SK-N-SH treated with all-trans-retinoic acid at 6 μM for 48 hours (cell line): ENCODE measurements around the gene CLEC4F.

ENCODE experiments used
- BACH2 ChIP-seq: fragments of 250-450 bp; sonication (Bioruptor Pico); IDR thresholded peaks from 2 replicates; pipeline ENCODE4 v1.9.0; 2021; ENCODE audit warnings: mild to moderate bottlenecking, borderline replicate concordance
- CREB5 ChIP-seq: fragments of 250-450 bp; sonication (Bioruptor Pico); IDR thresholded peaks from 2 replicates; pipeline ENCODE4 v1.5.1; 2020; ENCODE audit warnings: low read depth, mild to moderate bottlenecking, moderate library complexity
- RARB ChIP-seq: fragments of 250-450 bp; sonication (Bioruptor Pico); IDR thresholded peaks from 2 replicates; pipeline ENCODE4 v1.8.0; 2021; ENCODE audit warnings: mild to moderate bottlenecking, moderate library complexity
- TCF4 ChIP-seq: fragments of 250-450 bp; sonication (Bioruptor Pico); IDR thresholded peaks from 2 replicates; pipeline ENCODE4 v1.8.0; 2021; ENCODE audit warnings: mild to moderate bottlenecking, moderate library complexity, borderline replicate concordance
- ZFP3 ChIP-seq: fragments of 250-450 bp; sonication (Bioruptor Pico); IDR thresholded peaks from 2 replicates; pipeline ENCODE4 v1.5.0; 2020; ENCODE audit warnings: mild to moderate bottlenecking, moderate library complexity
- ZFP30 ChIP-seq: fragments of 450-650 bp; formaldehyde crosslinking; IDR thresholded peaks from 2 replicates; pipeline ENCODE4 v1.5.0; 2022; ENCODE audit warnings: mild to moderate bottlenecking, moderate library complexity
- TF ChIP-seq, protein P1 (sequence below): fragments of 250-450 bp; sonication (Bioruptor Pico); IDR thresholded peaks from 2 replicates; pipeline ENCODE4 v1.8.0; 2020; ENCODE audit warnings: mild to moderate bottlenecking, moderate library complexity, borderline replicate concordance

- TF ChIP-seq RARB (CRISPR knock-in tag) (no peak), ZFP30 (CRISPR knock-in tag) (no peak), TCF4 (CRISPR knock-in tag) (no peak), BACH2 (CRISPR knock-in tag) (no peak), CREB5 (CRISPR knock-in tag) (no peak), ZFP3 (no peak)
- TF ChIP-seq, protein P1, sequence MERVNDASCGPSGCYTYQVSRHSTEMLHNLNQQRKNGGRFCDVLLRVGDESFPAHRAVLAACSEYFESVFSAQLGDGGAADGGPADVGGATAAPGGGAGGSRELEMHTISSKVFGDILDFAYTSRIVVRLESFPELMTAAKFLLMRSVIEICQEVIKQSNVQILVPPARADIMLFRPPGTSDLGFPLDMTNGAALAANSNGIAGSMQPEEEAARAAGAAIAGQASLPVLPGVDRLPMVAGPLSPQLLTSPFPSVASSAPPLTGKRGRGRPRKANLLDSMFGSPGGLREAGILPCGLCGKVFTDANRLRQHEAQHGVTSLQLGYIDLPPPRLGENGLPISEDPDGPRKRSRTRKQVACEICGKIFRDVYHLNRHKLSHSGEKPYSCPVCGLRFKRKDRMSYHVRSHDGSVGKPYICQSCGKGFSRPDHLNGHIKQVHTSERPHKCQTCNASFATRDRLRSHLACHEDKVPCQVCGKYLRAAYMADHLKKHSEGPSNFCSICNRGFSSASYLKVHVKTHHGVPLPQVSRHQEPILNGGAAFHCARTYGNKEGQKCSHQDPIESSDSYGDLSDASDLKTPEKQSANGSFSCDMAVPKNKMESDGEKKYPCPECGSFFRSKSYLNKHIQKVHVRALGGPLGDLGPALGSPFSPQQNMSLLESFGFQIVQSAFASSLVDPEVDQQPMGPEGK (CRISPR knock-in tag): no peak
Observed at GRCh38 chr2:70850925-70851324, 30.5 kb upstream of the CLEC4F start.
